ENCODE results near the gene EHD1. TPM values are rescaled to one million over a fixed set of nuclear protein-coding genes. Genes with fewer than 3 reads are reported as not detected.

Gene EHD1
- total and polyA plus RNA-seq, 9 of the 15 experiments (the other 6 are each of a cell fraction or from before 2014, with no cell fraction given), result 0.46 to 65.0 (median 16.4) TPM

- TF ChIP-seq ATF3 (IDR thresholded peaks at IDR 0.05) (no peak), ATF3 (CRISPR knock-in tag; conservative IDR thresholded peaks at IDR 0.05) (no peak), CLOCK (CRISPR knock-in tag; IDR thresholded peaks at IDR 0.05; ENCODE audit: borderline replicate concordance) (no peak), UBTF (IDR thresholded peaks at IDR 0.05; ENCODE audit: borderline replicate concordance in 1 of 2, low read depth in 2 of 2, low read length in 2 of 2) (peak; percentile 47 to 86; a peak in 2 of 4 replicates), SMAD4 (CRISPR knock-in tag; conservative IDR thresholded peaks at IDR 0.05) (no peak), NEUROD1 (IDR thresholded peaks at IDR 0.05; ENCODE audit: borderline replicate concordance, low read depth, low read length, partially characterized antibody) (no peak), KHSRP (IDR thresholded peaks at IDR 0.05) (no peak), JUN (IDR thresholded peaks at IDR 0.05; ENCODE audit: borderline replicate concordance, low read depth, low read length) (no peak), JUN (CRISPR knock-in tag; IDR thresholded peaks at IDR 0.05; ENCODE audit: borderline replicate concordance) (no peak), CC2D1A (IDR thresholded peaks at IDR 0.05) (peak; percentile 88; the same call in 1 of the 2 replicates), POLR2H (tag; IDR thresholded peaks at IDR 0.05; ENCODE audit: low read depth) (no peak), STAT5A (IDR thresholded peaks at IDR 0.05; ENCODE audit: borderline replicate concordance, low read length) (no peak; the same call in 1 of the 2 replicates), CTBP1 (IDR thresholded peaks at IDR 0.05; ENCODE audit: borderline replicate concordance) (peak; percentile 33; the same call in 1 of the 2 replicates), ZNF76 (CRISPR knock-in tag; IDR thresholded peaks at IDR 0.05; ENCODE audit: borderline replicate concordance) (no peak), COPS2 (conservative IDR thresholded peaks at IDR 0.05) (no peak), CAMTA2 (CRISPR knock-in tag; conservative IDR thresholded peaks at IDR 0.05) (no peak), FOXJ2 (tag; IDR thresholded peaks at IDR 0.05) (0 out of 2 replicates have a peak, but pooled peaks have one; percentile 42), SMARCA4 (IDR thresholded peaks at IDR 0.05) (no peak), MXI1 (IDR thresholded peaks at IDR 0.05; ENCODE audit: low read depth, low read length) (0 out of 2 replicates have a peak, but pooled peaks have one; percentile 17)
These were observed 68.0 kb downstream of the EHD1 start, which contains the start of gene MEN1 (continued) for GRCh38 chr11:64810271-64810890.

Data from K562 (cell line).